ENCODE results near the gene TLX3. TPM values are rescaled to one million over a fixed set of nuclear protein-coding genes. Genes with fewer than 3 reads are reported as not detected.

Gene TLX3
- polyA plus RNA-seq, 4 donors = 0.04 TPM; not detected in 3

GRCh38 chr5:171323806-171324632 is 15.0 kb downstream of the TLX3 start:
- Histone ChIP-seq H3K36me3 (ENCODE audit: control insufficient read depth in 3 of 3, insufficient read depth in 2 of 3, low read depth in 1 of 3, low read length in 3 of 3) (no peaks in the 10 kb centered on the region), H3K27me3 (ENCODE audit: control insufficient read depth in 3 of 3, insufficient read depth in 3 of 3, low read length in 3 of 3) (peaks cover 0 to 64% (median 26%) of the 10 kb centered on the region in 3 donors), H3K9me3 (ENCODE audit: control insufficient read depth in 2 of 2, insufficient read depth in 1 of 2, low read depth in 1 of 2, low read length in 1 of 2) (no peaks in the 10 kb centered on the region), H3K4me1 (ENCODE audit: control insufficient read depth in 3 of 3, insufficient read depth in 2 of 3, low read depth in 1 of 3, low read length in 2 of 3) (no peaks in the 10 kb centered on the region), H3K4me3 (ENCODE audit: low read depth in 1 of 3, low read length in 3 of 3) (no peak overlapping the region), H3K27ac (ENCODE audit: low read depth in 1 of 3, low read length in 2 of 3) (no peak overlapping the region)
- WGBS, 3 donors = 42 to 44% (median 43%) methylated on average over 20 of the region's 20 CpGs
- DNase-seq = no peak
- no peak for FAIRE-seq

- no peak overlapping the region for H3K4me3 ChIP-seq (ENCODE audit: low read depth in 1 of 3, low read length in 3 of 3)
- no peak for FAIRE-seq
- no peaks in the 10 kb centered on the region for H3K9me3 ChIP-seq (ENCODE audit: control insufficient read depth in 2 of 2, insufficient read depth in 1 of 2, low read depth in 1 of 2, low read length in 1 of 2)
- peaks cover 0 to 29% (median 2%) of the 10 kb centered on the region in 3 donors for H3K27me3 ChIP-seq (ENCODE audit: control insufficient read depth in 3 of 3, insufficient read depth in 3 of 3, low read length in 3 of 3)
- DNase-seq = no peak
- H3K27ac ChIP-seq (ENCODE audit: low read depth in 1 of 3, low read length in 2 of 3) = no peak overlapping the region
- WGBS, 3 donors = 67 to 77% (median 74%) methylated on average over 8 of the region's 8 CpGs
- no peaks in the 10 kb centered on the region for H3K4me1 ChIP-seq (ENCODE audit: control insufficient read depth in 3 of 3, insufficient read depth in 2 of 3, low read depth in 1 of 3, low read length in 2 of 3)
- H3K36me3 ChIP-seq (ENCODE audit: control insufficient read depth in 3 of 3, insufficient read depth in 2 of 3, low read depth in 1 of 3, low read length in 3 of 3) = no peaks in the 10 kb centered on the region
Measured at GRCh38 chr5:171330021-171330420, 21.0 kb downstream of the TLX3 start.

GRCh38 chr5:171335616-171336015 is 26.6 kb downstream of the TLX3 start:
- Histone ChIP-seq H3K4me3 (ENCODE audit: low read depth in 1 of 3, low read length in 3 of 3) (no peak overlapping the region), H3K36me3 (ENCODE audit: control insufficient read depth in 3 of 3, insufficient read depth in 2 of 3, low read depth in 1 of 3, low read length in 3 of 3) (no peaks in the 10 kb centered on the region), H3K27me3 (ENCODE audit: control insufficient read depth in 3 of 3, insufficient read depth in 3 of 3, low read length in 3 of 3) (peaks cover 6 to 25% (median 8%) of the 10 kb centered on the region in 3 donors), H3K27ac (ENCODE audit: low read depth in 1 of 3, low read length in 2 of 3) (no peak overlapping the region), H3K4me1 (ENCODE audit: control insufficient read depth in 3 of 3, insufficient read depth in 2 of 3, low read depth in 1 of 3, low read length in 2 of 3) (no peaks in the 10 kb centered on the region), H3K9me3 (ENCODE audit: control insufficient read depth in 2 of 2, insufficient read depth in 1 of 2, low read depth in 1 of 2, low read length in 1 of 2) (no peaks in the 10 kb centered on the region)
- no peak for DNase-seq
- 73 to 80% (median 78%) methylated on average over 8 of the region's 8 CpGs for WGBS, 3 donors
- FAIRE-seq = no peak

- Histone ChIP-seq H3K4me3 (ENCODE audit: low read depth in 1 of 3, low read length in 3 of 3) (peak overlapping the region in 2 of 3 donors; percentile 18 to 32), H3K27me3 (ENCODE audit: control insufficient read depth in 3 of 3, insufficient read depth in 3 of 3, low read length in 3 of 3) (peaks cover 6 to 25% (median 8%) of the 10 kb centered on the region in 3 donors)
- FAIRE-seq = no peak
Measured at GRCh38 chr5:171336521-171337209, 27.6 kb downstream of the TLX3 start.

GRCh38 chr5:171337210-171337569 is 28.1 kb downstream of the TLX3 start:
- Histone ChIP-seq H3K36me3 (ENCODE audit: control insufficient read depth in 3 of 3, insufficient read depth in 2 of 3, low read depth in 1 of 3, low read length in 3 of 3) (no peaks in the 10 kb centered on the region), H3K27ac (ENCODE audit: low read depth in 1 of 3, low read length in 2 of 3) (no peak overlapping the region), H3K9me3 (ENCODE audit: control insufficient read depth in 2 of 2, insufficient read depth in 1 of 2, low read depth in 1 of 2, low read length in 1 of 2) (no peaks in the 10 kb centered on the region), H3K27me3 (ENCODE audit: control insufficient read depth in 3 of 3, insufficient read depth in 3 of 3, low read length in 3 of 3) (peaks cover 6 to 25% (median 6%) of the 10 kb centered on the region in 3 donors), H3K4me1 (ENCODE audit: control insufficient read depth in 3 of 3, insufficient read depth in 2 of 3, low read depth in 1 of 3, low read length in 2 of 3) (no peaks in the 10 kb centered on the region), H3K4me3 (ENCODE audit: low read depth in 1 of 3, low read length in 3 of 3) (peak overlapping the region in 2 of 3 donors; percentile 18 to 32)
- WGBS, 3 donors = 33 to 39% (median 36%) methylated on average over 11 of the region's 11 CpGs
- FAIRE-seq (no peak), DNase-seq (no peak)

More at GRCh38 chr5:171336521-171337209, 27.6 kb downstream of the TLX3 start:
- 11 to 13% (median 13%) methylated on average over 31 of the region's 31 CpGs for WGBS, 3 donors
- Histone ChIP-seq H3K36me3 (ENCODE audit: control insufficient read depth in 3 of 3, insufficient read depth in 2 of 3, low read depth in 1 of 3, low read length in 3 of 3) (no peaks in the 10 kb centered on the region), H3K27ac (ENCODE audit: low read depth in 1 of 3, low read length in 2 of 3) (no peak overlapping the region), H3K4me1 (ENCODE audit: control insufficient read depth in 3 of 3, insufficient read depth in 2 of 3, low read depth in 1 of 3, low read length in 2 of 3) (no peaks in the 10 kb centered on the region), H3K9me3 (ENCODE audit: control insufficient read depth in 2 of 2, insufficient read depth in 1 of 2, low read depth in 1 of 2, low read length in 1 of 2) (no peaks in the 10 kb centered on the region)
- peak; percentile 44 to 65 for DNase-seq

- H3K27me3 ChIP-seq (ENCODE audit: control insufficient read depth in 3 of 3, insufficient read depth in 3 of 3, low read length in 3 of 3) = peaks cover 6 to 25% (median 6%) of the 10 kb centered on the region in 3 donors
- DNase-seq = no peak
Measured at GRCh38 chr5:171340042-171340441, 31.0 kb downstream of the TLX3 start.

GRCh38 chr5:171340491-171340890 is 31.4 kb downstream of the TLX3 start:
- 11 to 51% (median 31%) methylated on average over 6 of the region's 6 CpGs for WGBS, 3 donors
- Histone ChIP-seq H3K27me3 (ENCODE audit: control insufficient read depth in 3 of 3, insufficient read depth in 3 of 3, low read length in 3 of 3) (peaks cover 4 to 22% (median 4%) of the 10 kb centered on the region in 3 donors), H3K4me1 (ENCODE audit: control insufficient read depth in 3 of 3, insufficient read depth in 2 of 3, low read depth in 1 of 3, low read length in 2 of 3) (no peaks in the 10 kb centered on the region), H3K4me3 (ENCODE audit: low read depth in 1 of 3, low read length in 3 of 3) (no peak overlapping the region), H3K9me3 (ENCODE audit: control insufficient read depth in 2 of 2, insufficient read depth in 1 of 2, low read depth in 1 of 2, low read length in 1 of 2) (no peaks in the 10 kb centered on the region), H3K36me3 (ENCODE audit: control insufficient read depth in 3 of 3, insufficient read depth in 2 of 3, low read depth in 1 of 3, low read length in 3 of 3) (no peaks in the 10 kb centered on the region), H3K27ac (ENCODE audit: low read depth in 1 of 3, low read length in 2 of 3) (no peak overlapping the region)
- FAIRE-seq = no peak
- peak in 1 of 2 donors; percentile 54 for DNase-seq

More at GRCh38 chr5:171340042-171340441, 31.0 kb downstream of the TLX3 start:
- Histone ChIP-seq H3K4me3 (ENCODE audit: low read depth in 1 of 3, low read length in 3 of 3) (no peak overlapping the region), H3K9me3 (ENCODE audit: control insufficient read depth in 2 of 2, insufficient read depth in 1 of 2, low read depth in 1 of 2, low read length in 1 of 2) (no peaks in the 10 kb centered on the region), H3K27ac (ENCODE audit: low read depth in 1 of 3, low read length in 2 of 3) (no peak overlapping the region), H3K36me3 (ENCODE audit: control insufficient read depth in 3 of 3, insufficient read depth in 2 of 3, low read depth in 1 of 3, low read length in 3 of 3) (no peaks in the 10 kb centered on the region), H3K4me1 (ENCODE audit: control insufficient read depth in 3 of 3, insufficient read depth in 2 of 3, low read depth in 1 of 3, low read length in 2 of 3) (no peaks in the 10 kb centered on the region)
- FAIRE-seq = no peak

- no peak for FAIRE-seq
- no peaks in the 10 kb centered on the region for H3K36me3 ChIP-seq (ENCODE audit: control insufficient read depth in 3 of 3, insufficient read depth in 2 of 3, low read depth in 1 of 3, low read length in 3 of 3)
- WGBS, 3 donors = 52 to 58% (median 52%) methylated on average over 17 of the region's 17 CpGs
- no peaks in the 10 kb centered on the region for H3K4me1 ChIP-seq (ENCODE audit: control insufficient read depth in 3 of 3, insufficient read depth in 2 of 3, low read depth in 1 of 3, low read length in 2 of 3)
- H3K9me3 ChIP-seq (ENCODE audit: control insufficient read depth in 2 of 2, insufficient read depth in 1 of 2, low read depth in 1 of 2, low read length in 1 of 2) = no peaks in the 10 kb centered on the region
- no peak overlapping the region for H3K4me3 ChIP-seq (ENCODE audit: low read depth in 1 of 3, low read length in 3 of 3)
- H3K27me3 ChIP-seq (ENCODE audit: control insufficient read depth in 3 of 3, insufficient read depth in 3 of 3, low read length in 3 of 3) = peaks cover 0 to 3% (median 2%) of the 10 kb centered on the region in 3 donors
- no peak overlapping the region for H3K27ac ChIP-seq (ENCODE audit: low read depth in 1 of 3, low read length in 2 of 3)
- peak; percentile 67 to 70 for DNase-seq
Measured at GRCh38 chr5:171342362-171343111, 33.5 kb downstream of the TLX3 start.
